Adrenal gland (tissue), 5 donors: ENCODE measurements around the gene TNIK.

ENCODE experiments used
- CTCF ChIP-seq, 6 experiments: fragments of 450-650 bp in 4 of 6; fragments of 200-600 bp in 2 of 6; sonication (generic) in 1 of 6; IDR thresholded peaks; 1 replicate in 5 of 6; 2 replicates in 1 of 6; pipeline versions ENCODE4 v1.5.1 to v1.8.0; 2016 to 2021; ENCODE audit warnings: antibody characterized with exemption in 6 of 6, mild to moderate bottlenecking in 2 of 6, moderate library complexity in 1 of 6
- POLR2A ChIP-seq, 2 donors: fragments of 450-650 bp; IDR thresholded peaks; one replicate each; pipeline ENCODE4 v1.6.1; 2017; ENCODE audit warnings: antibody characterized with exemption in 2 of 2, mild to moderate bottlenecking in 2 of 2, moderate library complexity in 1 of 2
- donor health status: DM: no; HTN: no; CAD: no.

GRCh38 chr3:171258316-171258715 is 201.9 kb downstream of the TNIK start:
- TF ChIP-seq CTCF (IDR thresholded peaks at IDR 0.05): no peak
- no peak for TF ChIP-seq POLR2A (IDR thresholded peaks at IDR 0.05)
